Pancreas (tissue), 10 donors: Measurements from ENCODE around the gene PIGT. TPM values are rescaled to one million over a fixed set of nuclear protein-coding genes. Genes with fewer than 3 reads are reported as not detected.

Source experiments
- ATAC-seq, 4 donors: fragments of 200-7000 bp; cut with Tn5 transposase; one replicate each; pipeline versions ENCODE4 v1.8.0 to v1.9.1; 2020; ENCODE audit warnings: mild to moderate bottlenecking in 4 of 4, moderate library complexity in 4 of 4
- DNase-seq, 6 donors: peaks; one replicate each; pipeline ENCODE4 v3.0.0-alpha.2; 2020
- FAIRE-seq: peaks from 2 replicates; lab custom pipeline; 2012; peaks lifted over from hg19 to GRCh38; lab: Jason Lieb, UNC
- H3K27ac ChIP-seq, 4 donors: fragments of 200-600 bp; sonication (generic); 1 replicate in 3 of 4; 2 replicates in 1 of 4; pipeline versions ENCODE4 v1.5.0 to v1.8.0; 2020
- H3K27me3 ChIP-seq, 4 donors: fragments of 200-600 bp; one replicate each; pipeline ENCODE4 v1.8.0; 2021
- H3K36me3 ChIP-seq, 3 donors: fragments of 200-600 bp; sonication (generic) in 1 of 3; one replicate each; pipeline versions ENCODE4 v1.5.0 to v1.8.0; 2020 to 2021
- H3K4me1 ChIP-seq, 3 donors: fragments of 200-600 bp; one replicate each; pipeline ENCODE4 v1.8.0; 2021
- H3K4me3 ChIP-seq, 4 donors: fragments of 200-600 bp; sonication (generic) in 2 of 4; one replicate each; pipeline versions ENCODE4 v1.5.0 to v1.8.0; 2020 to 2021
- H3K9me3 ChIP-seq, 4 donors: fragments of 200-600 bp; one replicate each; pipeline ENCODE4 v1.8.0; 2021
- CTCF ChIP-seq, 4 donors: fragments of 200-600 bp; sonication (generic) in 3 of 4; IDR thresholded peaks; one replicate each; pipeline versions ENCODE4 v1.5.0 to v1.8.0; 2021; ENCODE audit warnings: antibody characterized with exemption in 4 of 4
- WGBS, 2 donors: extraction: QIAGEN DNeasy Blood & Tissue Kit; methylation state at CpG; one replicate each; pipeline ENCODE4 v1.1.7; 2013; 5-methylcytosine and 5-hydroxymethylcytosine counted together
- intact Hi-C, 3 donors: fragments of 100-400 bp; cut with DNase I; formaldehyde crosslinking; loops; one replicate each; pipeline versions ENCODE4 v1.11.1 to v1.14.2; 2022
- polyA plus RNA-seq, 2 donors: library from polyadenylated mRNA; stranded (reverse); fragments of 200-250 nt; gene quantifications; one replicate each; pipeline ENCODE4 v1.2.3, GENCODE V29; 2013
- total RNA-seq, 6 donors: library from RNA; stranded (reverse); fragmentation: NEBNext Ultra II Directional in 4 of 6; extraction: Animal tissue kit (Norgen Biotek cat#: 25700) in 4 of 6; gene quantifications; one replicate each; pipeline versions ENCODE4 v1.2.1 to v1.2.4, GENCODE V29; 2021 to 2023
- donor health status: healthy with polysubstance abuse.
- donor health status: DM: no; HTN: no; CAD: no; lungs with moderate emphysema.
- donor health status: DM: no; HTN: no; CAD: no.
- donor health status: control.
- donor health status: control.
- donor health status: Bipolar disorder and iron deficiency.
- donor health status: DM: yes; HTN: yes; CAD: no.
- donor health status: DM: no; HTN: no; CAD: no.
- donor health status: DM: no; HTN: no; CAD: no.
- donor health status: DM: yes; HTN: yes; CAD: no.

Gene PIGT
- total and polyA plus RNA-seq, 8 donors = 35.3 to 69.1 (median 52.7) TPM

GRCh38 chr20:45459606-45460005 is 43.7 kb downstream of the PIGT start:
- WGBS, 2 donors = 67 to 69% methylated on average over 5 of the region's 5 CpGs
- H3K27me3 ChIP-seq = no peaks in the 10 kb centered on the region
- H3K27ac ChIP-seq = no peak overlapping the region
- intact Hi-C loops = loop anchor here in 1 of 3 donors (10.0 kb wide), 1 partner anchor 315 kb away; no protein-coding TSS in a partner anchor
- no peaks in the 10 kb centered on the region for H3K4me1 ChIP-seq
- no peaks in the 10 kb centered on the region for H3K9me3 ChIP-seq
- DNase-seq (no peak), FAIRE-seq (no peak), ATAC-seq (no peak)
- H3K36me3 ChIP-seq = no peaks in the 10 kb centered on the region
- no peak for TF ChIP-seq CTCF (IDR thresholded peaks at IDR 0.05)
- no peak overlapping the region for H3K4me3 ChIP-seq

GRCh38 chr20:45461225-45461624 is 45.3 kb downstream of the PIGT start:
- Histone ChIP-seq H3K4me1 (no peaks in the 10 kb centered on the region), H3K9me3 (no peaks in the 10 kb centered on the region), H3K36me3 (no peaks in the 10 kb centered on the region), H3K4me3 (no peak overlapping the region), H3K27ac (no peak overlapping the region), H3K27me3 (no peaks in the 10 kb centered on the region)
- intact Hi-C loops = no loop called here
- WGBS, 2 donors = 88 to 91% methylated on average over 1 of the region's 1 CpG
- no peak for DNase-seq
- FAIRE-seq = no peak
- no peak for ATAC-seq
- no peak for TF ChIP-seq CTCF (IDR thresholded peaks at IDR 0.05)

- Histone ChIP-seq H3K9me3 (no peaks in the 10 kb centered on the region), H3K27ac (no peak overlapping the region), H3K4me3 (no peak overlapping the region), H3K4me1 (no peaks in the 10 kb centered on the region), H3K36me3 (no peaks in the 10 kb centered on the region), H3K27me3 (no peaks in the 10 kb centered on the region)
- 80 to 90% methylated on average over 6 of the region's 6 CpGs for WGBS, 2 donors
- DNase-seq (no peak), FAIRE-seq (no peak), ATAC-seq (no peak)
- no peak for TF ChIP-seq CTCF (IDR thresholded peaks at IDR 0.05)
- intact Hi-C loops = no loop called here
Observed at GRCh38 chr20:45462711-45463509, 47.0 kb downstream of the PIGT start.

- Histone ChIP-seq H3K27ac (no peak overlapping the region), H3K4me1 (no peaks in the 10 kb centered on the region), H3K27me3 (no peaks in the 10 kb centered on the region), H3K36me3 (no peaks in the 10 kb centered on the region), H3K4me3 (no peak overlapping the region), H3K9me3 (no peaks in the 10 kb centered on the region)
- intact Hi-C loops = no loop called here
- FAIRE-seq = no peak
- TF ChIP-seq CTCF (IDR thresholded peaks at IDR 0.05) = no peak
- no peak for ATAC-seq
- WGBS, 2 donors = 54 to 64% methylated on average over 4 of the region's 4 CpGs
- no peak for DNase-seq
Observed at GRCh38 chr20:45463709-45464108, 47.8 kb downstream of the PIGT start.
